ENCODE results near the gene AGBL4.

The AGBL4 gene

DNA sequence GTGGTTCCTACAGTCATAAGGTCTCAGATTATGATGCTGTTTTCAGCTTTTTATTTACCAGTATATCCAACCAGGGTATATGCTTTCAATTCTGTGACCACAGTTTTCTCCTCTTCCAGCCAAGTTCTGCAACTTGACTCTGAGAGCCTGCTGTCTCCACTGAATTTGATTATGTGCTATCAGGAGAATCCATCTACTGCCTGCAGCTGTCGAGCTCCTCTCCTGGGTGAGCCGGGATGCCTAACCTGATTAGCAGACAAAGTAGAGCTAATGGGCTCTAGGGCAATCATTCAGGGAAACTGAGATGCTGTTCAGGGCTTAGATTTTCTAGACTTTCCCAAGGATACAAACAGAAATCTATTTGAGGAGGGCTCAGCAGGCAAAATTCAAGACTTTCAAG is 975.6 kb downstream of the AGBL4 start:
- ATAC-seq: peak; percentile 90
- TF ChIP-seq TSHZ2 (CRISPR knock-in tag; IDR thresholded peaks at IDR 0.05) (peak; percentile 97), ESRRG (CRISPR knock-in tag; IDR thresholded peaks at IDR 0.05) (no peak), CSRNP3 (CRISPR knock-in tag; IDR thresholded peaks at IDR 0.05) (peak; percentile 72; the same call in 1 of the 2 replicates), POU6F1 (CRISPR knock-in tag; IDR thresholded peaks at IDR 0.05; ENCODE audit: borderline replicate concordance, low read depth) (0 out of 2 replicates have a peak, but pooled peaks have one; percentile 45), OSR1 (CRISPR knock-in tag; IDR thresholded peaks at IDR 0.05) (no peak), GLIS3 (CRISPR knock-in tag; IDR thresholded peaks at IDR 0.05) (peak; percentile 85; the same call in 1 of the 2 replicates), ZFP30 (CRISPR knock-in tag; IDR thresholded peaks at IDR 0.05) (no peak), TCF4 (CRISPR knock-in tag; IDR thresholded peaks at IDR 0.05; ENCODE audit: borderline replicate concordance) (peak; percentile 96), ZFP3 (CRISPR knock-in tag; IDR thresholded peaks at IDR 0.05) (peak; percentile 75; the same call in 1 of the 2 replicates), TOX (CRISPR knock-in tag; IDR thresholded peaks at IDR 0.05; ENCODE audit: borderline replicate concordance) (no peak; the same call in 1 of the 2 replicates), ARNTL (CRISPR knock-in tag; IDR thresholded peaks at IDR 0.05; ENCODE audit: borderline replicate concordance, low read depth) (peak; percentile 46; the same call in 1 of the 2 replicates), PPARA (CRISPR knock-in tag; IDR thresholded peaks at IDR 0.05; ENCODE audit: borderline replicate concordance) (no peak), CSDC2 (CRISPR knock-in tag; IDR thresholded peaks at IDR 0.05) (no peak), CREB5 (CRISPR knock-in tag; IDR thresholded peaks at IDR 0.05; ENCODE audit: low read depth) (no peak), ZC3H10 (CRISPR knock-in tag; IDR thresholded peaks at IDR 0.05) (peak; percentile 69), PATZ1 (CRISPR knock-in tag; IDR thresholded peaks at IDR 0.05; ENCODE audit: borderline replicate concordance) (no peak), ZNF70 (CRISPR knock-in tag; IDR thresholded peaks at IDR 0.05) (no peak), ISL1 (CRISPR knock-in tag; IDR thresholded peaks at IDR 0.05) (peak; percentile 93), RARB (CRISPR knock-in tag; IDR thresholded peaks at IDR 0.05) (no peak), ZNF8 (CRISPR knock-in tag; IDR thresholded peaks at IDR 0.05) (peak; percentile 73), SNAI2 (CRISPR knock-in tag; IDR thresholded peaks at IDR 0.05) (peak; percentile 72; the same call in 1 of the 2 replicates), BACH2 (CRISPR knock-in tag; IDR thresholded peaks at IDR 0.05; ENCODE audit: borderline replicate concordance) (no peak), ZNF565 (CRISPR knock-in tag; conservative IDR thresholded peaks at IDR 0.05; ENCODE audit: low read depth) (peak; percentile 58; the same call in 1 of the 2 replicates)

- no peak for ATAC-seq
- TF ChIP-seq ZNF70 (CRISPR knock-in tag; IDR thresholded peaks at IDR 0.05) (no peak), TOX (CRISPR knock-in tag; IDR thresholded peaks at IDR 0.05; ENCODE audit: borderline replicate concordance) (no peak), ZNF565 (CRISPR knock-in tag; conservative IDR thresholded peaks at IDR 0.05; ENCODE audit: low read depth) (no peak), ZNF8 (CRISPR knock-in tag; IDR thresholded peaks at IDR 0.05) (no peak), SNAI2 (CRISPR knock-in tag; IDR thresholded peaks at IDR 0.05) (no peak), GLIS3 (CRISPR knock-in tag; IDR thresholded peaks at IDR 0.05) (no peak), PPARA (CRISPR knock-in tag; IDR thresholded peaks at IDR 0.05; ENCODE audit: borderline replicate concordance) (no peak), POU6F1 (CRISPR knock-in tag; IDR thresholded peaks at IDR 0.05; ENCODE audit: borderline replicate concordance, low read depth) (no peak), RARB (CRISPR knock-in tag; IDR thresholded peaks at IDR 0.05) (no peak), ZC3H10 (CRISPR knock-in tag; IDR thresholded peaks at IDR 0.05) (no peak), ISL1 (CRISPR knock-in tag; IDR thresholded peaks at IDR 0.05) (no peak), ARNTL (CRISPR knock-in tag; IDR thresholded peaks at IDR 0.05; ENCODE audit: borderline replicate concordance, low read depth) (no peak), PATZ1 (CRISPR knock-in tag; IDR thresholded peaks at IDR 0.05; ENCODE audit: borderline replicate concordance) (no peak), TCF4 (CRISPR knock-in tag; IDR thresholded peaks at IDR 0.05; ENCODE audit: borderline replicate concordance) (no peak), ZFP30 (CRISPR knock-in tag; IDR thresholded peaks at IDR 0.05) (no peak), ZFP3 (CRISPR knock-in tag; IDR thresholded peaks at IDR 0.05) (no peak), ESRRG (CRISPR knock-in tag; IDR thresholded peaks at IDR 0.05) (no peak), OSR1 (CRISPR knock-in tag; IDR thresholded peaks at IDR 0.05) (no peak)
These were observed 977.4 kb downstream of the AGBL4 start for GRCh38 chr1:49046305-49046704.
